SK-N-SH (cell line): ENCODE data around the gene PIP4K2C. TPM values are rescaled to one million over a fixed set of nuclear protein-coding genes. Genes with fewer than 3 reads are reported as not detected.

Experiments used
- EP300 ChIP-seq, 2 experiments: IDR thresholded peaks; 2 replicates each; pipeline versions ENCODE4 v1.4.0 to v1.6.1; 2012; ENCODE audit warnings: borderline replicate concordance in 1 of 2, low read depth in 1 of 2, low read length in 1 of 2
- FOXJ3 ChIP-seq: sonication (generic); formaldehyde crosslinking; IDR thresholded peaks from 2 replicates; pipeline ENCODE4 v1.5.1; 2020; ENCODE audit warnings: mild to moderate bottlenecking, missing genetic modification reagents
- IRF3 ChIP-seq: fragments of 150-350 bp; IDR thresholded peaks from 2 replicates; pipeline ENCODE4 v1.6.1; 2016; ENCODE audit warnings: mild to moderate bottlenecking, low read depth, low read length
- JUND ChIP-seq: IDR thresholded peaks from 2 replicates; pipeline ENCODE4 v1.4.0; 2012
- REST ChIP-seq: IDR thresholded peaks from 2 replicates; pipeline ENCODE4 v1.6.1; 2012; ENCODE audit warnings: mild to moderate bottlenecking, low read depth, low read length, moderate library complexity
- RFX5 ChIP-seq: IDR thresholded peaks from 2 replicates; pipeline ENCODE4 v1.6.1; 2012; ENCODE audit warnings: mild to moderate bottlenecking, improper control_type of control experiment, low read length
- RXRA ChIP-seq: IDR thresholded peaks from 2 replicates; pipeline ENCODE4 v1.4.0; 2012; ENCODE audit warnings: low read depth, mild to moderate bottlenecking, borderline replicate concordance
- SIN3A ChIP-seq: IDR thresholded peaks from 2 replicates; pipeline ENCODE4 v1.6.1; 2012; ENCODE audit warnings: low read depth, mild to moderate bottlenecking, low read length, moderate library complexity, borderline replicate concordance
- SMC3 ChIP-seq: IDR thresholded peaks from 2 replicates; pipeline ENCODE4 v1.6.1; 2012; ENCODE audit warnings: low read depth, low read length, improper control_type of control experiment
- TAF1 ChIP-seq: IDR thresholded peaks from 2 replicates; pipeline ENCODE4 v1.6.1; 2012; ENCODE audit warnings: low read depth, mild to moderate bottlenecking, low read length, moderate library complexity, borderline replicate concordance
- USF1 ChIP-seq: IDR thresholded peaks from 2 replicates; pipeline ENCODE4 v1.4.0; 2012; ENCODE audit warnings: low read depth, borderline replicate concordance
- YY1 ChIP-seq: IDR thresholded peaks from 2 replicates; pipeline ENCODE4 v1.4.0; 2012; ENCODE audit warnings: low read depth, mild to moderate bottlenecking
- ZBTB33 ChIP-seq: IDR thresholded peaks from 2 replicates; pipeline ENCODE4 v1.4.0; 2012; ENCODE audit warnings: low read depth, borderline replicate concordance
- polyA plus RNA-seq, 3 experiments: library from polyadenylated mRNA; depleted of rRNA; stranded (reverse); fragments of >200 nt; gene quantifications; 2 replicates each; pipeline ENCODE4 v1.2.3, GENCODE V29; 2012

The PIP4K2C gene
- polyA plus RNA-seq, 1 of the 3 experiments (the other 2 are of a cell fraction): 34.2 TPM

- no peak for TF ChIP-seq USF1
- TF ChIP-seq FOXJ3 (CRISPR knock-in tag): no peak
- no peak for TF ChIP-seq SIN3A
- TF ChIP-seq RXRA: no peak
- TF ChIP-seq IRF3: no peak
- TF ChIP-seq EP300 (IDR thresholded peaks at IDR 0.05; ENCODE audit: borderline replicate concordance in 1 of 2, low read depth in 1 of 2, low read length in 1 of 2): no peak
- TF ChIP-seq ZBTB33: no peak
- no peak for TF ChIP-seq TAF1
- no peak for TF ChIP-seq JUND
- TF ChIP-seq SMC3: peak; percentile 89
- TF ChIP-seq RFX5: no peak
- no peak for TF ChIP-seq YY1
- no peak for TF ChIP-seq REST
- TF ChIP-seq, all 33 proteins: peak for 4
These were observed 30.7 kb downstream of the PIP4K2C start (continued) for GRCh38 chr12:57621497-57622292.
